ENCODE data around the gene TMC8. TPM values are rescaled to one million over a fixed set of nuclear protein-coding genes. Genes with fewer than 3 reads are reported as not detected.

Gene TMC8
- total and polyA plus RNA-seq, 2 of the 8 experiments (the other 6 are each of a cell fraction or from before 2014, with no cell fraction given) = 1.00 to 2.8 TPM

- H3K56ac ChIP-seq (replicated peaks; ENCODE audit: insufficient read length, low read depth, low read length) = no peak overlapping the region
- H3K4me3 ChIP-seq (ENCODE audit: extremely low read depth in 1 of 4, insufficient read depth in 2 of 4, low read depth in 3 of 4, low read length in 4 of 4) = no peak overlapping the region
- no peak overlapping the region for H3K4me2 ChIP-seq (ENCODE audit: insufficient read depth in 1 of 2, low read depth in 2 of 2, low read length in 2 of 2)
- H2BK15ac ChIP-seq (ENCODE audit: low read length) = 0 out of 2 replicates have a peak overlapping the region, but pooled peaks have one; percentile 29
- H3K9me3 ChIP-seq (ENCODE audit: insufficient read depth in 2 of 2, low read depth in 1 of 2, low read length in 1 of 2) = no peaks in the 10 kb centered on the region
- no peak overlapping the region for H2AK5ac ChIP-seq (ENCODE audit: low read depth, low read length)
- H2BK12ac ChIP-seq (ENCODE audit: low read depth, low read length) = no peak overlapping the region
- no peak overlapping the region for H3K23ac ChIP-seq (ENCODE audit: insufficient read length)
- no peak for TF ChIP-seq CHD1 (IDR thresholded peaks at IDR 0.05; ENCODE audit: low read depth, low read length)
- no peak for TF ChIP-seq SP2 (IDR thresholded peaks at IDR 0.05; ENCODE audit: low read length)
- TF ChIP-seq ASH2L (IDR thresholded peaks at IDR 0.05; ENCODE audit: low read length) = no peak
- TF ChIP-seq KDM1A (IDR thresholded peaks at IDR 0.05; ENCODE audit: borderline replicate concordance, low read length) = peak; percentile 74
- TF ChIP-seq TAF7 (optimal IDR thresholded peaks at IDR 0.05; ENCODE audit: borderline replicate concordance, low read depth, low read length) = no peak
- no peak for TF ChIP-seq HDAC6 (IDR thresholded peaks at IDR 0.05; ENCODE audit: low read depth, low read length)
- H4K91ac ChIP-seq (replicated peaks; ENCODE audit: insufficient read length, low read length) = no peak overlapping the region
- WGBS, 2 experiments (ENCODE audit: extremely low coverage in 1 of 2, insufficient coverage in 1 of 2, insufficient read length in 1 of 2, insufficient replicate concordance in 2 of 2, low coverage in 1 of 2, low lambda C conversion rate in 2 of 2, missing lambda C conversion rate in 1 of 2) = 87% methylated on average over 7 of the region's 7 CpGs; no CpG with 5 or more reads in 1 of the 2 experiments
- DNase-seq (ENCODE audit: low read depth in 1 of 2, low spot score in 2 of 2) (no peak), FAIRE-seq (no peak)
- H2BK5ac ChIP-seq (ENCODE audit: low read depth, low read length) = no peak overlapping the region
- no peaks in the 10 kb centered on the region for H3K79me2 ChIP-seq (ENCODE audit: control insufficient read depth in 1 of 2, insufficient read depth in 2 of 2, low read length in 2 of 2)
- no peak overlapping the region for H3K4ac ChIP-seq (replicated peaks; ENCODE audit: insufficient read length, low read depth, low read length)
- no peak overlapping the region for H3K9ac ChIP-seq (replicated peaks in 1 of 4; ENCODE audit: extremely low read depth in 1 of 4, low read depth in 3 of 4, low read length in 3 of 4)
- 0 out of 7 replicates have a peak, but pooled peaks cover 0 to 2% (median 0%) of the 10 kb centered on the region in 4 experiments for H3K27me3 ChIP-seq (replicated peaks in 1 of 4; ENCODE audit: control insufficient read depth in 3 of 4, extremely low read depth in 1 of 4, insufficient read depth in 3 of 4, low read length in 3 of 4)
- no peak overlapping the region for H3K27ac ChIP-seq (ENCODE audit: low read depth, low read length)
- no peak overlapping the region for H3K14ac ChIP-seq (ENCODE audit: insufficient read length)
- no peak overlapping the region for H4K8ac ChIP-seq (ENCODE audit: extremely low read depth, insufficient read depth, low read length)
- ChIA-PET POLR2A (ENCODE audit: partially characterized antibody) (interaction anchor here (1.2 to 2.2 kb wide), 2 partner anchors 23 to 29 kb away, joined by 3 to 8 read pairs; no protein-coding TSS in a partner anchor), CTCF (ENCODE audit: partially characterized antibody) (interaction anchor here (0.6 to 1.5 kb wide), 5 partner anchors 9 to 260 kb away, joined by 3 to 5 read pairs (median 4); partner anchors contain the start of gene AFMID)
- H3K18ac ChIP-seq (ENCODE audit: extremely low read depth, low read length) = no peak overlapping the region
- H4K20me1 ChIP-seq (replicated peaks in 1 of 2; ENCODE audit: control insufficient read depth in 1 of 2, insufficient read depth in 2 of 2, low read length in 2 of 2) = peaks cover 0 to under 1% of the 10 kb centered on the region in 2 experiments
- H3K23me2 ChIP-seq (ENCODE audit: low read depth, low read length) = no peaks in the 10 kb centered on the region
- no peak overlapping the region for H2BK120ac ChIP-seq (replicated peaks; ENCODE audit: low read depth, low read length)
- no peak overlapping the region for H2BK20ac ChIP-seq (ENCODE audit: low read length)
- H2AFZ ChIP-seq (ENCODE audit: low read length) = no peak overlapping the region
- no peaks in the 10 kb centered on the region for H3K36me3 ChIP-seq (ENCODE audit: control insufficient read depth in 2 of 4, insufficient read depth in 4 of 4, low read length in 3 of 4)
- H3K4me1 ChIP-seq (replicated peaks in 1 of 4; ENCODE audit: control insufficient read depth in 3 of 4, insufficient read depth in 4 of 4, low read length in 3 of 4) = no peaks in the 10 kb centered on the region; a peak in 2 of 7 replicates
- no peaks in the 10 kb centered on the region for H3K79me1 ChIP-seq (ENCODE audit: low read depth, low read length)
- no peak overlapping the region for H4K5ac ChIP-seq (ENCODE audit: insufficient read length, low read depth, low read length)
Observed at GRCh38 chr17:78146471-78146869, 15.9 kb downstream of the TMC8 start.

Data from H1 (cell line).